ENCODE results near the gene LRFN4.
A peak's percentile ranks its signal among the peaks of the same experiment; 100 is the strongest.

LRFN4 gene

GRCh38 chr11:66871521-66871901 lies 14.6 kb downstream of the LRFN4 start:
- no peak for DNase-seq

DNA sequence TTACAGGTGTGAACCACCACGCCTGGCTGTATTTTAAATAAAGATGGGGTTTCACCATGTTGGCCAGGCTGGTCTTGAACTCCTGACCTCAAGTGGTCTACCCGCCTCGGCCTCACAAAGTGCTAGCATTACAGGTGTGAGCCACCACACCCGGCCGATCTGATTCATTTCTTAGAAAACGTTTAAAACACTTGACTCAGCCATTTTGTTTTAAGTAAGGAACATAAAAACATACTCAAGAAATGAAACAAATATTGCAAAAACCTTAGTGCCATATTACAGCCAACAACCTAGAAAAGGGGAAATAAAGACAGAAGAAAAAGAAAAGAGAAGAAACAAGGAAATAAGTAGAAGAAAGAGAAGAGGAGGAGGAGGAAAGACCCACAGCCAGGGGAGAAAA lies 17.4 kb downstream of the LRFN4 start:
- no peak for DNase-seq

GRCh38 chr11:66875378-66875777 lies 18.5 kb downstream of the LRFN4 start:
- no peak for DNase-seq

DNA sequence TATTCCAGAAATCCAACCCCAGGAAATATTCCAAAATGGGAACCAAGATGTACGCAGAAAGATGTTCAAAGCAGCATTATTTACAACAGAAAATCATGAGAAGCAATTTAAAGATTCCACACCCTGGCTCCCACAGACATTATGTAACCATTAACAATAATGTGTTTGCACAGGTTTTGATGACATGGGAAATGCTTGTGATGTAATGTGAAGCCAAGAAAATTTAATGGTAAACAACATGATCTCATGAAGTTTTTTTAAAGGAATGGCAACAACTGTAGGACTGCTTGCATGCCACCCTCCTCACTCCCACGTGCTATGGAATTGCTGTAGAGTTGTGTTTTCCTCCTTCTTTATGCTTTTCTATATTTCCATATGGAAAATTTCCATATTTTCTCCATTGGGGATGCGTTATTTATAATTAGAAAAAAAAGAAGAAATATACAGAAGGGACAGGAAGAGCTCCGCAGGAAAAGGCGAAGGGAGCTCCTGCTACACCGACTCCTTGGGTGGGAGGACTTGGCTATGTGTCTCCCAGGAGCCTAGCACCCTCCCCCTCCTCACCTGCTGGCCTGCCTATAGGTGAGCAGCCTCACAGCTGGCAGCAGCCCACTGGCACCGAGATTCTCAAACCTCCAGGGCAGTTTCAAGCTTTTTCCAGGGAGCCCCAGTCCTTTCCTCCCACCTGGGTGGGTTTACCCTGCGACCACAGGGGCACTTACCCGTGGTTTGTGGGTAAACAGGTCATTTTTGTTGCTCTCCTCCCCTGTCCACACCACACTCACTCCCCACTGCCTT lies 20.9 kb downstream of the LRFN4 start:
- DNase-seq: no peak

DNA sequence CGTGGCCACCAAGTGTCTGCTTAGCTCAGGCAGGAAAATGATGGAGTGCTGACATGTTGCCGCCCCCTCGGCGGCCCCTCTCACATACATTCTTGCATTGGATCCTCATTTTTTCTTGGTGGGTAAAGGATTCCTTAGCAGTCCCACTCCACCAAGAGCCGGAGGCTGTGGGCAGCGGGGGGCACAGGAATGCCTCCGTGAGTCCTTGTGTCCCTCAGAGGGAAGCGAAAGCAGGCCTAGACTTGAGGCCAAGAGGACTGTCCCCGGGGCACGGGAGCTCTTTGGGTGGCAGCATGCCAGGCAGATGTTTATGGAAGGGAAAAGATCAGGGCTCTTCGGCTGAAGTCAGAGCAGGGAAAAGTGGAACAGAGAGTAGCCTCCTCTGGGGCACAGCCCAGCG lies 21.6 kb downstream of the LRFN4 start:
- DNase-seq: no peak

DNA sequence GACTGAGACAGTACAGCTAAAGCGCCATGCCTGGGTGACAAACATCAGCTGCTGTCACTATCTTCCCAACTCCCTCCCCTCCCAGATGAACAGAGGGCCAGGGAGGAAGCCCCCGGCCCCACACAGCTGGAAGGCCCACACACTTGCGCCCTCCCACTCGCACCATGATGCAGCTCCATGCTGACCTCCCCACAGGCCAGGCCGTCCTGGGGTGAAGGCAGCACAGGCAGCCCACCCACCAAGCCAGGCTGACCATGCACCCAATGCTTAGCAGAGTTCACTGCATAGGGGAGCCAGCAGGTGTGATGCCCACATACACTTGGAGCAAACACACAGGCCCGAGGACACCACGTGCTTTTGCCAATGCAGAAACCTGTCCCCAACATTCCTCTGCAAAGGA lies 22.1 kb downstream of the LRFN4 start:
- no peak for DNase-seq

- DNase-seq: no peak
Observed at GRCh38 chr11:66879583-66879982, 22.7 kb downstream of the LRFN4 start.

DNA sequence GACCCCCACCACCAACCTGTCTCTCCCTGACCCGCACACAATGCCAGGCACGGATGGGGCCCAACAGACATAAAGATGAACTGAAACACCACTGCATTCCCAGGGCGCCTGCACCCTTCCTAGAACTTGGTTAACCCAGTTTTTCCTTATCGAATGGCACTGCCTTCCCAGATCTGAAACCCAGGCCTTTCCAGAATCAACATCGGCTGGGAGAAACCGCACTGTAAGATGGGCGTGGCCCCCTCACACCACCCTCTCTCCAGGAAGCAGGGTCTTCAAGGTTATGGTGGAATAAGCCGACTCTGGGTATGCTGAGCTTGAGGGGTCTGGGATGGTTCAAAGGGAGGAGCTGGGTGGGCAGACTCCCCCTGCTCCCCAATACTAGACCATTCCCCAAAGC lies 23.1 kb downstream of the LRFN4 start:
- no peak for DNase-seq

DNA sequence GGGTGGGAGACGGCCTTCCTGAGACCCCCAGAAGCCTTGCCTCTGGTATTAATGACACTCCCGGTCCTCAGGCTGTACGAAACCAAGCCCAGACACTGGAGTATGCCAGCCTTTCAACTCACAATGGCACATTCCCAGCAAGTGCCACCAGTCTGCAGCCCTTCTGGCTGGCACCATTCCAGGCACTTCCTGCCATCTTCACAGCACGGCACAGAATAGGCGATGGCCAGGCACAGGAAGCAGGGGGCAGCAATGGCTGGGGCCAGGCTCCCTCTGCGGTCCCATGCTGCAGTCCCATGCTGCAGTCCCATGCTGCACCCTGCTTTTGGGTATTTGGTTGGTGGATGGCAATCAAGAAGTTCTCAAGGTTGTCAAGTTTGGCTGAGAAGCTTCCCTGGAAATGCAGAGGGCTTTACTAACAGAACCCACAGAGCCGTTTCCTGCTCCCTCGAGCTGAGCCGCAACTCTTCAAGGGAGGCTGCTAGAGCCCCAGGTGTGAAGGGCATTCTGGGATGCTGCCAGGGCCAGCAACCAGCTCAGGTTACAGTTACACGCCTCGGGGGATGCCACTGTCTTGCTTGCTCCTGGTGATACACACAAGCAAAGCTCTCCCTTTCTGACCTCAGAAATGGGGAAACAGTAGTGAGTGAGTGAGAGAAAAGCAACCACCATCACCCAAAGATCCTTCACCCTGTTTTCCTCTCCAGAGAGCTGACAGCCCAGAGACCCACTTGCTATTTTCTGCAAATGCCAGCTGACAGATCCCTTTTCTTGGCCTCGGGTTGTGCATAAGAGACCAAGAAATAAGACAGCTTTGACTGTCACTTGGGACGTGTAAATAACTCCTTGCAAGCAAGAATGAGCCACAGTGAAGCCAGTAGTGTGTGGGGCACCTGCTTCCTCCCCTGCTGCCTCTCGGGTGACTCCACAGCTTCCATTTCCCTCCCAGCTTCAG lies 23.9 kb downstream of the LRFN4 start:
- DNase-seq: no peak

DNA sequence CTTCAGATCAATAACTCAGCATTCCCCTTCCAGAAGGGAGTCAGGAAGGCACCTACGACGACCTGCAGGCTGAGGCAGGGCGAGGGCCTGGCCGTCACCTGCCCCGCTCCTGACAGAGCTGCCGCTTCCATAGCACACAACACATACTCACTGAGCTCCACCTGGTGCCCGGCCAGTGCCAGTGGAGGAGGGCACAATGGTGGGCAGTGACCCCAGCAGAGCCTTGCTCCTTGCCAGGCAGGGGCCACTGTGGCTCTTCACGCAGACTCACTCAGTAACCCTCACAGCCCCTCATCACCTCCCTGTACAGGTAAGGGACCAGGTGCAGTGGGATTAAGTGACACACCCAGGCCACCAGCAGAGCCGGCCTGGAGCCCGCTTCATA lies 24.6 kb downstream of the LRFN4 start:
- DNase-seq: no peak

DNA sequence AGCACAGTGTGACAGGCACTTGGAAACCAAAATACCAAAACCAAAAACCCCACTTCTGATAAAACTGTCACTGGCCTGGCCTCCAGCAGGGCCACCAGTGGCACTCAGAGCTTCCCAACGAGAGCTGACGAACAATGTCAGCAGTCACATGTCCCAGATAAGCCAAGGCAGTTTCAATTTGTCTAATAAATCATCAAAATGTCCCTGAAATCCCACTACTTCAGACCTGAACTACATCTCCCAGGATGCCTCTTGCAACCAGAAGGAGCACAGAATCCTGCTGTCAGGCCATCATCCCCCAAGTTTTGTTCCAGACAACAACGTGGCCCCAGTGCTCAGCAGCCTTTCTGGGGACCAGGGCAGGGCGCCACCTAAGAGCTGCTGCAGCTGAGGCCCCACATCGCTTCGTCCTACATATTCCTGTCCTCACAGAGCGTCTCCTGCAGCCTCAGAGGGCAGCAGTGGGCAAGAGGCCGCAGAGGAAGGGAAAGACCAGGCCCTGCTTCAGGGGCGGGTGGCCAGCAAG lies 25.1 kb downstream of the LRFN4 start:
- no peak for DNase-seq

DNA sequence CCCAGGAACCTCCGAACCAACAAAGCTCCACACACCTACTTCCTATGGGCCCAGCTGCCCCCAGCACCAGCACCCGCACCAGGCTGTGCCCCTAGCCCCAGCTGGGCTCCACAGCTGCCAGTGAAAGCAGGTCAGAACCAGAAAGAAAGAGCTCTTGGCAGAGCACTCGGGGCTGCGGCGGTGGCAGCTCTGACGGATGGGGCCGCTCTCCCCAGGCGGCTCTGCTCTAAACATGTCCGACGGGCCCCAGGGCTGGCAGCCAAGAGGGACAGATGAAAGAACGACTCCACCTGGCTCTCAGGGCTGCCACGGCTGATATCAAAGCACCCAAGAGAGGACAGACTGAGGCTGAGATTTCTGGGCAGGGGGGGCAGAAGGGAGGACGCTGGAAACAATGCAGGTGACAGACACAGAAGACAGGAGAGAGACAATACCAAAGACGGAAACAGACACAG lies 25.7 kb downstream of the LRFN4 start:
- DNase-seq: no peak

DNA sequence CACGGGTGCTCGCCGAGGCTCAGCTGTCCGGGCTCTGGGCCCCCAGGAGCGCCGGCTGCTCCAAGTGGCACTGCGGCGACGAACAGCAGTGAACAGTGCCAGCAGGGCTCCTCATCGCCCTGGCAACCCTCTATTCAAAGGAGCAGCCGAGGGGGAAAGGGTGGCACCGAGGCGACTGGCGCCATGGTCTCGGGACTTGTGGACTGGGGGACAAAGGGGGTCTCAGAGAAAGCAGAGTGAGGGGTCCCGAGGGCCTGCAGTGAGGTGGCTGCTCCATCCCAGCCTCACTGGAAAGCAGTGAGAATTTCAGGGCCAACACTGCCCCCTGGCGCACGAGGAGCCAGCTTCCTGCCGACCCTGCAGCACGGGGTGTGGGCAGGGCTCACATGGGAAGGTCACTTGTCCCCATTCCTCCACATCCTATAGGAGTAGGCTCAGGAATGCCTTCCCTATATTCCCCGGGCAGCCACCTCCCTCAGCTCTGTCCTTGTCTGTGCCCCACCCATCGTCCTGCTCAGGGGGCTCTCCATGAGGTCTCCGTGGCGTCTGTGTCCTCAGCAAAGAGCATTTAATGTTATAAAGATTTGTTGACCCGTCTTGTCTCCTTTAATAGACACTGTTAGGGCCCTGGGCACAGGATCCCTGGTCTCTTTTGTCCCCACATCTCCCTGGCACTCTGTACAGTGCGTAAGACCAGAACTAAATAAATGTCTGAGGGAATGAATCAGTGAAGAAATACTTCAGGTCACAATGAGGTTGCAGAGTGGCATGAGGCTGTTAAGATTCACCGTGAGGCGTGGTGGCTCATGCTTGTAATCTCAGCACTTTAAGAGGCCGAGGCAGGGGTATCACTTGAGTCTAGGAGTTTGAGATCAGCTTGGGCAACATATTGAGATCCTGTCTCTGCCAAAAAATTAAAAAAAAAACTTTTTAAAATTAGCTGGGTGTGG lies 26.4 kb downstream of the LRFN4 start:
- peak; percentile 48 to 65 for DNase-seq

DNA sequence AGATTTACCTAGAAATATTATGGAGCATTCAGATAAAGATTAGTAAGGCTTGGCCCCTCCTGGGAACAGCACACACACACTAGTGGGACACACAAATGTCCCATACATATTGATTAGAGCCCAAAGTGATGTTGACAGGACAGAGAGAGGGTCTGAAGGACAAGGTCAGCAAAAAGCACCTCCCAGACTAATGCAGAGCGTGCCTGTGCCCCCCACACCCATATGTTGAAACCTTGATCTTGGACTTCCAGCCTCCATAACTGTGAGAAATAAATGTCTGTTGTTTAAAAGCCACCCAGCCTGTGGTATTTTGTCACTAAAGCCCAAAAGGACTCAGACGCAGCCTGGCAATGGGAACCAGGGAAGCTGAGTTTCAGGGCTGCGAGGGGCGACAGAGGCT lies 27.6 kb downstream of the LRFN4 start:
- DNase-seq: no peak

DNA sequence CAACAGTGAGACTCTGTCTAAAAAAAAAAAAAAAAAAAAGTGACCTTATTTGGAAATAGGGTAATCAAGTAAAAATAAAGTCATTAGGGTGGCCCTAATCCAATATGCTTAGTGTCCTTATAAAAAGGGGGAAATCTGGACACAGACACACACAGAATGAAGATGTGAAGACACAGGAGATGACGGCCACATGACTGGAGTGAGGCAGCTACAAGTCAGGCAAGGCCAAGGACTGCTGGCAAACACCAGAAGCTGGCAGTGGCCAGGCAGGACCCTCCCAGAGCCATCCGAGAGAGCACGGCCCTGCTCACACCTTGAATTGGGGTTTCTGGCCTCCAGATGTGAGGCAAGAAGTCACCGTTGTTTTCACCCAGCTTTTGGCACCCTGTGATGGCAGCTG lies 28.6 kb downstream of the LRFN4 start:
- DNase-seq: no peak

GRCh38 chr11:66885950-66886440 lies 29.1 kb downstream of the LRFN4 start:
- no peak for DNase-seq

DNA sequence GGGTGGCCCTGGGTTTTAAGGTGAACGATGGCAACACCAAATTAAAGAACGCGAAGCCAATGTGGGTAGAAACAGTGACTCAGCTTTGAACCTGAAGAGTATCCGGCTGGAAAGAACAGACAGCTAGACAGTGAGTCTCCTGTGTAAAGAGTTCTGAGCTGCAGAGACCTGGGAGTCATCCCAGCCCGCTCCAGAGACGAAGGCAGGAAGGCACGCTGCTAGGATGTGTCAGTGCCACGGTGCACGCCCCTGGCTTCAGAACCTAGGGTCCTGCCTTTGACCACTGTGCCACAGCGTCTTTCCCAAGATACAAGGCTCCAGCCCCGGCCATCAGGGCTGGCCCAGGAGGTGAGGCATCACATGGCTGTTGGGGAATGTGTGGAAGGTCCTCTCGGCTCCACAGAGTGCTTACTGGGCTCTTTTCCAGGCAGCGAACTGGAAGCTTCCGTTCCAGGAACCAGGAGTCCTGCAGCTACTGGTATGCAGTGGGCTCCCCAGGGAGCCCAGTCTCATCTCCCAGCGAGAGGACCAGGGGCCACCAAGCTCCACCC lies 29.9 kb downstream of the LRFN4 start:
- DNase-seq: no peak

DNA sequence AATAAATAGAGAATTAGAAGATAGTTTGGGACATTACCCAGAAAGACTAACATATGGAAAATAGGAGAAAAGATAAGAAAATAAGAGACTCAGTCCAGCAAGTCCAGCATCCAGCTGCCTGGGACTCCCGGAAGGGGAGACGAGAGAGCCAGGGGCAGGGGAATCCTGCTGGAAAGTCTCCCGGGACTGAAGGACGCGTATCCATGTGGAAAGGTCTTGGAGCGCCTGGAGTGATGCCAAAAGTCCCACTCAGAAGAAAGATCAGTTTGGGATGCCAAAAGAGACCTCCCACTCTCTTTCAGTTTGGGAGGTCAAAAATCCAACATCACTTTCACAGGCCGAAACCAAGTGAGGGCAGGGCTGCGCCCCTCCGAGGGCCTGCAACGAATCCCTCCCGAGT lies 30.7 kb downstream of the LRFN4 start:
- no peak for DNase-seq

DNA sequence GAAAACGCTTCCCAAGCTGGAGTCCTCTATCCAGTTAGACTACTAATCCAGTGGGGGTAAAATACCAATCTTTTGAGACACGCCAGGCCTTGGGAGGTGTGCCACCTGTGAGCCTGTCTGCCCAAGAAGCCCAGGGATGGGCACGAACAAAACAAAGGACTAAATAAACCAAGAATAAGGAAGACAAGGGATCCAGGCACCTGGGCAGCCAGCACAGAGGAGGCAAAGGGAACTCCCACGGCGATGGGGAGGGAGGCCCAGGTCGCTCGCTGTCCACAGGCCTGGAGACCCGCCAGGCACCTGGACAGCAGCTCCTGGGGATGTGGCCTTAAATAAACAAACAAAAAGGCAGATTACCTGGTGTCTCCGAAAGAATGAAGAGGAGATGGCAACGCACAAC lies 31.4 kb downstream of the LRFN4 start:
- no peak for DNase-seq

DNA sequence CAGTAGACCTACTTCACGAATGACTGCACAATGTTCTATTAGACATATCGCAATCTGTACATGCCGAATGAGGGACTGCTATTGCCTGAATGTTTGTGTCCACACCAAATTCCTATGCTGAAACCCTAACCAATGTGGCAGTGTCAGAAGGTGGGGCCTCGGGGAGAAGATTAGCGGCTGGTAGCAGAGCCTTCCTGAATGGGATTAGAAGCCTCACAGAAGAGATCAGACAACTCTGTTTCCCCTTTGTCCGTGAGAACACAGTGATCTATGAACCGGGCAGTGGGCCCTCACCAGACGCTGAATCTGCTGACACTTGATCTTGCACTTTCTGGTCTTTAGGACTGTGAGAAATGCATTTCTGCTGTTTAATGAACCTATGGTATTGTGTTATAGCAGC lies 33.1 kb downstream of the LRFN4 start:
- no peak for DNase-seq

DNA sequence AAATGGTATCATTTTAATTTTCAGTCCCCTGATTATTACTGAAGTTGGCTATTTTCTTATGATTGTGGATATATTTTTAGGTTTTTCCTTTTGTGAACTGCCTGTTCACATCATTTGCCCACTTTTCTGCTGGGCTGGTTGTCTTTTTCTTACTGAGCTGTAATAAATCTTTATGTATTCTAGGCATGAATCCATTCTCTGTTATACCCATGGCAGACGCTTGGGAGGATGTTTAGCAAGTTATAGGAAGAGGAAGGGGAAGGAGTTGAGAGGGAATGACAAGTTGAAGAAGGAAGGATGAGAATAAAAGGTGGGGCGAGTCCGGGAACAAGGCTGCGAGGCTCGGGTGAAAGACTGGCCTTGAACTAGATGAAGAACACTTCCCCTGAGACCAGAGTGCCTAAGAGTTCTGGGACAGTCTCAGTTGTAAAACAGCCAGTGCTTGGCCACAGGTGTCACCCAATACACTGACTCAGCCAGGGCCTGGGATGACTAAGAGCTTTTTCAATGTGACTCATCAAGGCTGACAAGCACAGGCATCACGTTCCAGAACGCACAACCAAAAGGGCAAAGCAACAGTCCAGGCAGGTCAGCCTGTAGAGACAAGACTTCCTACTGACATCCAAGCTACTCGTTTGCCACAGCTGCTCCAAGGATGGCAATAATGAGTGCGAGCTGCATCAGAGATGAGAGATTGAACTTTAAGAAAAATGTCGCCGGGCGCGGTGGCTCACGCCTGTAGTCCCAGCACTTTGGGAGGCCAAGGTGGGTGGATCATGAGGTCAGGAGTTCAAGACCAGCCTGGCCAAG lies 35.2 kb downstream of the LRFN4 start:
- DNase-seq: peak; percentile 18 to 53

Measured in stimulated activated CD4-positive, alpha-beta T cell treated with anti-CD3 and anti-CD28 coated beads, Interleukin-4, amount 100 ng/mL, for 4 hours (primary cell).